Astrocyte (in vitro differentiated cells and primary cell): ENCODE data around the gene NUDT5. TPM values are rescaled to one million over a fixed set of nuclear protein-coding genes. Genes with fewer than 3 reads are reported as not detected.

Experiments used
- DNase-seq: peaks from one replicate; pipeline ENCODE4 v3.0.0-alpha.2; 2010; ENCODE audit warnings: low read depth
- FAIRE-seq: peaks from 2 replicates; lab custom pipeline; 2011; peaks lifted over from hg19 to GRCh38; lab: Jason Lieb, UNC
- H2AFZ ChIP-seq: 2 replicates; pipeline ENCODE4 v1.6.0; 2012; ENCODE audit warnings: low read depth, low read length, inconsistent platforms
- H3K27ac ChIP-seq: 2 replicates; pipeline ENCODE4 v1.5.1; 2011; ENCODE audit warnings: low read depth, low read length, inconsistent platforms
- H3K27me3 ChIP-seq: 2 replicates; pipeline ENCODE4 v1.6.0; 2011; ENCODE audit warnings: low read length, inconsistent platforms; ENCODE audit not compliant: insufficient read depth
- H3K36me3 ChIP-seq: 2 replicates; pipeline ENCODE4 v1.5.1; 2011; ENCODE audit warnings: low read length, inconsistent platforms; ENCODE audit not compliant: insufficient read depth
- H3K4me1 ChIP-seq: 2 replicates; pipeline ENCODE4 v1.5.1; 2011; ENCODE audit warnings: low read length, inconsistent platforms; ENCODE audit not compliant: insufficient read depth
- H3K4me2 ChIP-seq: 2 replicates; pipeline ENCODE4 v1.6.0; 2012; ENCODE audit warnings: low read length, inconsistent platforms
- H3K4me3 ChIP-seq: 2 replicates; pipeline ENCODE4 v1.5.1; 2011; ENCODE audit warnings: low read depth, mild to moderate bottlenecking, low read length, inconsistent platforms; ENCODE audit not compliant: insufficient read depth
- H3K79me2 ChIP-seq: 2 replicates; pipeline ENCODE4 v1.6.0; 2012; ENCODE audit warnings: mild to moderate bottlenecking, low read length, inconsistent platforms; ENCODE audit not compliant: insufficient read depth
- H3K9ac ChIP-seq: 2 replicates; pipeline ENCODE4 v1.6.0; 2012; ENCODE audit warnings: mild to moderate bottlenecking, low read length, inconsistent platforms
- H3K9me3 ChIP-seq: 2 replicates; pipeline ENCODE4 v1.5.1; 2012; ENCODE audit warnings: low read depth, mild to moderate bottlenecking, low read length, inconsistent platforms; ENCODE audit not compliant: insufficient read depth
- H4K20me1 ChIP-seq: 2 replicates; pipeline ENCODE4 v1.6.0; 2012; ENCODE audit warnings: low read length, inconsistent platforms; ENCODE audit not compliant: insufficient read depth
- H3K27ac Mint-ChIP-seq: one replicate; pipeline ENCODE4 v1.8.0; 2021; ENCODE audit warnings: mild to moderate bottlenecking, mixed read lengths; ENCODE audit not compliant: unreplicated experiment
- H3K27me3 Mint-ChIP-seq: one replicate; pipeline ENCODE4 v1.8.0; 2021; ENCODE audit warnings: low read depth, mixed read lengths; ENCODE audit not compliant: unreplicated experiment
- H3K36me3 Mint-ChIP-seq: one replicate; pipeline ENCODE4 v1.8.0; 2021; ENCODE audit warnings: low read depth, mixed read lengths; ENCODE audit not compliant: unreplicated experiment
- H3K4me1 Mint-ChIP-seq: one replicate; pipeline ENCODE4 v1.8.0; 2021; ENCODE audit warnings: low read depth, mixed read lengths; ENCODE audit not compliant: unreplicated experiment
- H3K4me3 Mint-ChIP-seq: one replicate; pipeline ENCODE4 v1.8.0; 2021; ENCODE audit warnings: mild to moderate bottlenecking, moderate library complexity, mixed read lengths; ENCODE audit not compliant: unreplicated experiment
- H3K9me3 Mint-ChIP-seq: one replicate; pipeline ENCODE4 v1.8.0; 2021; ENCODE audit warnings: mild to moderate bottlenecking, mixed read lengths; ENCODE audit not compliant: unreplicated experiment
- CTCF ChIP-seq: IDR thresholded peaks from 2 replicates; pipeline ENCODE4 v1.5.1; 2011; ENCODE audit warnings: low read depth, mild to moderate bottlenecking, inconsistent platforms, low read length, moderate library complexity; ENCODE audit not compliant: insufficient read depth
- EZH2 ChIP-seq: IDR thresholded peaks from 2 replicates; pipeline ENCODE4 v1.6.1; 2012; ENCODE audit warnings: mild to moderate bottlenecking, low read length, inconsistent platforms; ENCODE audit not compliant: insufficient read depth
- total RNA-seq: library from RNA; stranded (reverse); gene quantifications from 2 replicates; pipeline ENCODE4 v1.2.1, GENCODE V29; 2021

The NUDT5 gene
- total RNA-seq, 1 donor from 2014 or later: 85.2 TPM

GRCh38 chr10:12213621-12214020 is 17.9 kb upstream of the NUDT5 start:
- H3K4me2 ChIP-seq: no peak overlapping the region
- no peaks in the 10 kb centered on the region for H3K9me3 ChIP-seq
- H3K27me3 ChIP-seq: no peaks in the 10 kb centered on the region
- H4K20me1 ChIP-seq: peaks cover 21% of the 10 kb centered on the region
- no peaks in the 10 kb centered on the region for H3K4me1 ChIP-seq
- no peak overlapping the region for H3K9ac ChIP-seq
- H3K4me3 Mint-ChIP-seq: no peak overlapping the region
- H3K79me2 ChIP-seq: peaks cover 30% of the 10 kb centered on the region
- DNase-seq: no peak
- no peak overlapping the region for H3K27ac Mint-ChIP-seq
- peaks cover 6% of the 10 kb centered on the region for H3K4me1 Mint-ChIP-seq
- H3K27me3 Mint-ChIP-seq: no peaks in the 10 kb centered on the region
- H3K36me3 Mint-ChIP-seq: peaks cover 16% of the 10 kb centered on the region
- H2AFZ ChIP-seq: no peak overlapping the region
- no peak overlapping the region for H3K27ac ChIP-seq
- TF ChIP-seq EZH2 (no peak), CTCF (no peak)
- peaks cover 3% of the 10 kb centered on the region for H3K9me3 Mint-ChIP-seq
- FAIRE-seq: no peak
- no peak overlapping the region for H3K4me3 ChIP-seq
- H3K36me3 ChIP-seq: peaks cover 46% of the 10 kb centered on the region

GRCh38 chr10:12212454-12212853 is 16.8 kb upstream of the NUDT5 start:
- Mint-ChIP-seq H3K4me3 (no peak overlapping the region), H3K9me3 (peaks cover 3% of the 10 kb centered on the region), H3K36me3 (peaks cover 23% of the 10 kb centered on the region), H3K27me3 (no peaks in the 10 kb centered on the region), H3K4me1 (peaks cover 6% of the 10 kb centered on the region), H3K27ac (no peak overlapping the region)
- H3K36me3 ChIP-seq: peaks cover 47% of the 10 kb centered on the region
- DNase-seq (no peak), FAIRE-seq (no peak)
- H3K27ac ChIP-seq: no peak overlapping the region
- peaks cover 33% of the 10 kb centered on the region for H4K20me1 ChIP-seq
- H3K4me1 ChIP-seq: no peaks in the 10 kb centered on the region
- TF ChIP-seq CTCF: no peak
- TF ChIP-seq EZH2: no peak
- H3K9ac ChIP-seq: no peak overlapping the region
- H2AFZ ChIP-seq: no peak overlapping the region
- H3K9me3 ChIP-seq: no peaks in the 10 kb centered on the region
- H3K4me3 ChIP-seq: no peak overlapping the region
- H3K27me3 ChIP-seq: no peaks in the 10 kb centered on the region
- H3K79me2 ChIP-seq: peaks cover 39% of the 10 kb centered on the region
- H3K4me2 ChIP-seq: no peak overlapping the region

- H3K9me3 ChIP-seq: no peaks in the 10 kb centered on the region
- peaks cover 51% of the 10 kb centered on the region for H4K20me1 ChIP-seq
- H3K4me1 Mint-ChIP-seq: no peaks in the 10 kb centered on the region
- FAIRE-seq: no peak
- H3K27me3 ChIP-seq: no peaks in the 10 kb centered on the region
- H3K27me3 Mint-ChIP-seq: no peaks in the 10 kb centered on the region
- TF ChIP-seq EZH2 (no peak), CTCF (no peak)
- H3K79me2 ChIP-seq: peaks cover 54% of the 10 kb centered on the region
- peaks cover 36% of the 10 kb centered on the region for H3K36me3 ChIP-seq
- no peak overlapping the region for H3K27ac ChIP-seq
- H3K9me3 Mint-ChIP-seq: peaks cover 3% of the 10 kb centered on the region
- H3K4me3 Mint-ChIP-seq: no peak overlapping the region
- H3K36me3 Mint-ChIP-seq: peaks cover 29% of the 10 kb centered on the region
- no peak for DNase-seq
- H3K27ac Mint-ChIP-seq: no peak overlapping the region
- no peak overlapping the region for H3K4me3 ChIP-seq
- H3K4me1 ChIP-seq: no peaks in the 10 kb centered on the region
- no peak overlapping the region for H3K4me2 ChIP-seq
- H2AFZ ChIP-seq: no peak overlapping the region
- no peak overlapping the region for H3K9ac ChIP-seq
Measured at GRCh38 chr10:12208460-12208859, 12.8 kb upstream of the NUDT5 start.
